Vagina (tissue), 2 donors: ENCODE results near the gene LRPPRC. TPM values are rescaled to one million over a fixed set of nuclear protein-coding genes. Genes with fewer than 3 reads are reported as not detected.
"Not testable (repeated sequence)": the region's sequence is repeated elsewhere in the genome, so short reads cannot be mapped to it uniquely, and the experiment has no call there.

Source experiments
- DNase-seq, 2 donors: peaks; one replicate each; pipeline ENCODE4 v3.0.0-alpha.2; 2017; ENCODE audit errors: extremely low spot score in 2 of 2
- H3K27ac ChIP-seq: fragments of 200-600 bp; sonication (generic); one replicate; pipeline ENCODE4 v1.5.1; 2019
- H3K27me3 ChIP-seq: fragments of 200-600 bp; sonication (generic); one replicate; pipeline ENCODE4 v1.5.1; 2019
- H3K36me3 ChIP-seq, 2 donors: fragments of 200-600 bp; sonication (generic); one replicate each; pipeline ENCODE4 v1.5.1; 2017 to 2019
- H3K4me1 ChIP-seq: fragments of 200-600 bp; sonication (generic); one replicate; pipeline ENCODE4 v1.5.1; 2019
- H3K4me3 ChIP-seq, 2 donors: fragments of 200-600 bp; sonication (generic); 1 replicate in 1 of 2; 2 replicates in 1 of 2; pipeline ENCODE4 v1.5.1; 2016 to 2019
- H3K9me3 ChIP-seq: fragments of 200-600 bp; sonication (generic); one replicate; pipeline ENCODE4 v1.5.1; 2019
- CTCF ChIP-seq, 3 experiments: fragments of 450-650 bp in 2 of 3; fragments of 200-600 bp in 1 of 3; sonication (generic) in 1 of 3; IDR thresholded peaks; one replicate each; pipeline ENCODE4 v1.5.1; 2017 to 2019; ENCODE audit warnings: antibody characterized with exemption in 3 of 3, mild to moderate bottlenecking in 2 of 3, moderate library complexity in 2 of 3
- POLR2A ChIP-seq, 2 donors: fragments of 450-650 bp; IDR thresholded peaks; one replicate each; pipeline ENCODE4 v1.6.1; 2017; ENCODE audit warnings: antibody characterized with exemption in 2 of 2, mild to moderate bottlenecking in 2 of 2, moderate library complexity in 2 of 2
- POLR2AphosphoS5 ChIP-seq, 2 donors: sonication (generic); formaldehyde crosslinking; IDR thresholded peaks; one replicate each; pipeline ENCODE4 v1.9.0; 2017; ENCODE audit warnings: antibody characterized with exemption in 2 of 2, mild to moderate bottlenecking in 2 of 2, low read depth in 1 of 2; ENCODE audit not compliant: insufficient read depth in 1 of 2
- intact Hi-C: fragments of 100-400 bp; cut with DNase I; formaldehyde crosslinking; loops from one replicate; pipeline ENCODE4 v1.15.1; 2023
- total RNA-seq: library from RNA; depleted of rRNA; stranded (reverse); fragments of >200 nt; gene quantifications from one replicate; pipeline ENCODE4 v1.2.3, GENCODE V29; 2016

LRPPRC gene
- total RNA-seq, 1 donor from 2014 or later, result 35.4 TPM

- Histone ChIP-seq H3K27ac (no peak overlapping the region), H3K9me3 (no peaks in the 10 kb centered on the region), H3K4me1 (no peaks in the 10 kb centered on the region), H3K27me3 (no peaks in the 10 kb centered on the region), H3K36me3 (peaks cover 0 to 14% of the 10 kb centered on the region in 2 donors), H3K4me3 (no peak overlapping the region)
- no peak for DNase-seq
- intact Hi-C loops, result no loop called here
- TF ChIP-seq POLR2AphosphoS5 (IDR thresholded peaks at IDR 0.05; ENCODE audit: insufficient read depth in 1 of 2, low read depth in 1 of 2) (no peak), CTCF (IDR thresholded peaks at IDR 0.05) (no peak), POLR2A (IDR thresholded peaks at IDR 0.05) (no peak)
These were observed 68.3 kb downstream of the LRPPRC start for GRCh38 chr2:43927442-43927841.

GRCh38 chr2:43925431-43925830 lies 70.4 kb downstream of the LRPPRC start:
- intact Hi-C loops, result no loop called here
- H3K4me1 ChIP-seq, result no peaks in the 10 kb centered on the region
- H3K27ac ChIP-seq, result no peak overlapping the region
- no peaks in the 10 kb centered on the region for H3K27me3 ChIP-seq
- TF ChIP-seq POLR2AphosphoS5 (IDR thresholded peaks at IDR 0.05; ENCODE audit: insufficient read depth in 1 of 2, low read depth in 1 of 2) (no peak), CTCF (IDR thresholded peaks at IDR 0.05) (no peak), POLR2A (IDR thresholded peaks at IDR 0.05) (no peak)
- no peak for DNase-seq
- H3K36me3 ChIP-seq, result peaks cover 0 to 18% of the 10 kb centered on the region in 2 donors
- H3K4me3 ChIP-seq, result no peak overlapping the region
- H3K9me3 ChIP-seq, result no peaks in the 10 kb centered on the region

- Histone ChIP-seq H3K4me1 (no peaks in the 10 kb centered on the region), H3K4me3 (no peak overlapping the region), H3K36me3 (peaks cover 0 to 18% of the 10 kb centered on the region in 2 donors), H3K9me3 (no peaks in the 10 kb centered on the region), H3K27me3 (no peaks in the 10 kb centered on the region), H3K27ac (no peak overlapping the region)
- DNase-seq, result no peak
- intact Hi-C loops, result no loop called here
- TF ChIP-seq POLR2AphosphoS5 (IDR thresholded peaks at IDR 0.05; ENCODE audit: insufficient read depth in 1 of 2, low read depth in 1 of 2) (no peak), CTCF (IDR thresholded peaks at IDR 0.05) (no peak), POLR2A (IDR thresholded peaks at IDR 0.05) (no peak)
These were observed 71.3 kb downstream of the LRPPRC start for GRCh38 chr2:43924463-43924862.

GRCh38 chr2:43911136-43911790 lies 84.5 kb downstream of the LRPPRC start:
- H3K4me3 ChIP-seq, H3K27me3 ChIP-seq, H3K4me1 ChIP-seq, H3K9me3 ChIP-seq, DNase-seq, H3K27ac ChIP-seq, intact Hi-C loops: not testable (repeated sequence)
- peaks cover 0 to 43% of the 10 kb centered on the region in 2 donors for H3K36me3 ChIP-seq

- Histone ChIP-seq H3K4me3 (no peak overlapping the region), H3K27me3 (no peaks in the 10 kb centered on the region), H3K9me3 (no peaks in the 10 kb centered on the region), H3K4me1 (no peaks in the 10 kb centered on the region), H3K27ac (no peak overlapping the region), H3K36me3 (peaks cover 0 to 26% of the 10 kb centered on the region in 2 donors)
- intact Hi-C loops, result no loop called here
- TF ChIP-seq CTCF (IDR thresholded peaks at IDR 0.05) (no peak), POLR2A (IDR thresholded peaks at IDR 0.05) (no peak), POLR2AphosphoS5 (IDR thresholded peaks at IDR 0.05; ENCODE audit: insufficient read depth in 1 of 2, low read depth in 1 of 2) (no peak)
- no peak for DNase-seq
These were observed 89.2 kb downstream of the LRPPRC start for GRCh38 chr2:43906448-43907109.
